Measurements from ENCODE around the gene SLC47A1. TPM values are rescaled to one million over a fixed set of nuclear protein-coding genes. Genes with fewer than 3 reads are reported as not detected.

Gene SLC47A1
- total RNA-seq, 1 donor from 2014 or later, result not detected

GRCh38 chr17:19538095-19539039 is 4.7 kb downstream of the SLC47A1 start:
- no peak for DNase-seq
- no peaks in the 10 kb centered on the region for H3K36me3 Mint-ChIP-seq (ENCODE audit: low read depth)
- intact Hi-C loops (cut with micrococcal nuclease), result no loop called here
- H3K27ac Mint-ChIP-seq, result no peak overlapping the region
- no peaks in the 10 kb centered on the region for H3K9me3 Mint-ChIP-seq
- H3K4me3 Mint-ChIP-seq, result no peak overlapping the region
- H3K27me3 Mint-ChIP-seq, result peaks cover 28% of the 10 kb centered on the region
- H3K4me1 Mint-ChIP-seq, result no peaks in the 10 kb centered on the region

- Mint-ChIP-seq H3K4me3 (no peak overlapping the region), H3K27me3 (peaks cover 27% of the 10 kb centered on the region)
Measured at GRCh38 chr17:19539040-19539399, 5.4 kb downstream of the SLC47A1 start.

GRCh38 chr17:19539841-19540311 is 6.2 kb downstream of the SLC47A1 start:
- DNase-seq, result no peak
- H3K4me3 Mint-ChIP-seq, result no peak overlapping the region
- H3K36me3 Mint-ChIP-seq (ENCODE audit: low read depth), result no peaks in the 10 kb centered on the region
- H3K4me1 Mint-ChIP-seq, result no peaks in the 10 kb centered on the region
- peaks cover 21% of the 10 kb centered on the region for H3K27me3 Mint-ChIP-seq
- no peak overlapping the region for H3K27ac Mint-ChIP-seq
- intact Hi-C loops (cut with micrococcal nuclease), result no loop called here
- no peaks in the 10 kb centered on the region for H3K9me3 Mint-ChIP-seq

More at GRCh38 chr17:19539040-19539399, 5.4 kb downstream of the SLC47A1 start:
- no peaks in the 10 kb centered on the region for H3K9me3 Mint-ChIP-seq
- no peaks in the 10 kb centered on the region for H3K36me3 Mint-ChIP-seq (ENCODE audit: low read depth)
- DNase-seq, result no peak
- H3K27ac Mint-ChIP-seq, result no peak overlapping the region
- intact Hi-C loops (cut with micrococcal nuclease), result no loop called here
- H3K4me1 Mint-ChIP-seq, result no peaks in the 10 kb centered on the region

GRCh38 chr17:19540706-19541370 is 7.2 kb downstream of the SLC47A1 start:
- Mint-ChIP-seq H3K27me3 (peaks cover 17% of the 10 kb centered on the region), H3K4me1 (no peaks in the 10 kb centered on the region), H3K36me3 (ENCODE audit: low read depth) (no peaks in the 10 kb centered on the region), H3K27ac (no peak overlapping the region), H3K9me3 (no peaks in the 10 kb centered on the region), H3K4me3 (no peak overlapping the region)
- DNase-seq, result no peak
- intact Hi-C loops (cut with micrococcal nuclease), result no loop called here

GRCh38 chr17:19541445-19541844 is 7.8 kb downstream of the SLC47A1 start:
- no peak for DNase-seq
- Mint-ChIP-seq H3K27me3 (peaks cover 14% of the 10 kb centered on the region), H3K4me3 (no peak overlapping the region), H3K9me3 (no peaks in the 10 kb centered on the region), H3K27ac (no peak overlapping the region), H3K4me1 (no peaks in the 10 kb centered on the region), H3K36me3 (ENCODE audit: low read depth) (no peaks in the 10 kb centered on the region)
- intact Hi-C loops (cut with micrococcal nuclease), result no loop called here

- H3K4me1 Mint-ChIP-seq, result no peaks in the 10 kb centered on the region
- no peaks in the 10 kb centered on the region for H3K9me3 Mint-ChIP-seq
- no peak overlapping the region for H3K27ac Mint-ChIP-seq
- intact Hi-C loops (cut with micrococcal nuclease), result no loop called here
- no peak for DNase-seq
- H3K27me3 Mint-ChIP-seq, result peaks cover 6% of the 10 kb centered on the region
- H3K4me3 Mint-ChIP-seq, result no peak overlapping the region
- H3K36me3 Mint-ChIP-seq (ENCODE audit: low read depth), result no peaks in the 10 kb centered on the region
Measured at GRCh38 chr17:19542247-19542646, 8.6 kb downstream of the SLC47A1 start.

GRCh38 chr17:19544366-19544765 is 10.7 kb downstream of the SLC47A1 start:
- H3K27me3 Mint-ChIP-seq, result no peaks in the 10 kb centered on the region
- no peak for DNase-seq
- intact Hi-C loops (cut with micrococcal nuclease), result no loop called here
- H3K4me1 Mint-ChIP-seq, result no peaks in the 10 kb centered on the region
- H3K4me3 Mint-ChIP-seq, result no peak overlapping the region
- H3K9me3 Mint-ChIP-seq, result no peaks in the 10 kb centered on the region
- no peaks in the 10 kb centered on the region for H3K36me3 Mint-ChIP-seq (ENCODE audit: low read depth)
- no peak overlapping the region for H3K27ac Mint-ChIP-seq

GRCh38 chr17:19546289-19547065 is 12.8 kb downstream of the SLC47A1 start:
- intact Hi-C loops (cut with micrococcal nuclease), result no loop called here
- H3K4me3 Mint-ChIP-seq, result no peak overlapping the region
- H3K27ac Mint-ChIP-seq, result no peak overlapping the region
- no peaks in the 10 kb centered on the region for H3K36me3 Mint-ChIP-seq (ENCODE audit: low read depth)
- no peak for DNase-seq
- H3K9me3 Mint-ChIP-seq, result no peaks in the 10 kb centered on the region
- no peaks in the 10 kb centered on the region for H3K27me3 Mint-ChIP-seq
- no peaks in the 10 kb centered on the region for H3K4me1 Mint-ChIP-seq

- no peak overlapping the region for H3K4me3 Mint-ChIP-seq
- H3K9me3 Mint-ChIP-seq, result no peaks in the 10 kb centered on the region
- H3K27me3 Mint-ChIP-seq, result no peaks in the 10 kb centered on the region
- no peak for DNase-seq
- intact Hi-C loops (cut with micrococcal nuclease), result no loop called here
- H3K36me3 Mint-ChIP-seq (ENCODE audit: low read depth), result no peaks in the 10 kb centered on the region
- no peaks in the 10 kb centered on the region for H3K4me1 Mint-ChIP-seq
- no peak overlapping the region for H3K27ac Mint-ChIP-seq
Measured at GRCh38 chr17:19549746-19550623, 16.3 kb downstream of the SLC47A1 start.

GRCh38 chr17:19551165-19551564 is 17.5 kb downstream of the SLC47A1 start:
- H3K4me1 Mint-ChIP-seq, result no peaks in the 10 kb centered on the region
- H3K4me3 Mint-ChIP-seq, result no peak overlapping the region
- DNase-seq, result no peak
- H3K9me3 Mint-ChIP-seq, result no peaks in the 10 kb centered on the region
- H3K27me3 Mint-ChIP-seq, result no peaks in the 10 kb centered on the region
- H3K36me3 Mint-ChIP-seq (ENCODE audit: low read depth), result no peaks in the 10 kb centered on the region
- H3K27ac Mint-ChIP-seq, result no peak overlapping the region
- intact Hi-C loops (cut with micrococcal nuclease), result no loop called here

- no peak overlapping the region for H3K4me3 Mint-ChIP-seq
- no peaks in the 10 kb centered on the region for H3K36me3 Mint-ChIP-seq (ENCODE audit: low read depth)
- H3K27ac Mint-ChIP-seq, result no peak overlapping the region
- no peak for DNase-seq
- intact Hi-C loops (cut with micrococcal nuclease), result no loop called here
- peaks cover under 1% of the 10 kb centered on the region for H3K27me3 Mint-ChIP-seq
- no peaks in the 10 kb centered on the region for H3K9me3 Mint-ChIP-seq
- H3K4me1 Mint-ChIP-seq, result no peaks in the 10 kb centered on the region
Measured at GRCh38 chr17:19551591-19552148, 18.0 kb downstream of the SLC47A1 start.

- intact Hi-C loops (cut with micrococcal nuclease), result no loop called here
- H3K9me3 Mint-ChIP-seq, result no peaks in the 10 kb centered on the region
- no peak overlapping the region for H3K27ac Mint-ChIP-seq
- DNase-seq, result no peak
- no peak overlapping the region for H3K4me3 Mint-ChIP-seq
- no peaks in the 10 kb centered on the region for H3K36me3 Mint-ChIP-seq (ENCODE audit: low read depth)
- no peaks in the 10 kb centered on the region for H3K4me1 Mint-ChIP-seq
- peaks cover 5% of the 10 kb centered on the region for H3K27me3 Mint-ChIP-seq
Measured at GRCh38 chr17:19553036-19553435, 19.4 kb downstream of the SLC47A1 start.

- no peak overlapping the region for H3K27ac Mint-ChIP-seq
- peaks cover 7% of the 10 kb centered on the region for H3K27me3 Mint-ChIP-seq
- H3K9me3 Mint-ChIP-seq, result no peaks in the 10 kb centered on the region
- no peaks in the 10 kb centered on the region for H3K4me1 Mint-ChIP-seq
- H3K4me3 Mint-ChIP-seq, result no peak overlapping the region
- no peaks in the 10 kb centered on the region for H3K36me3 Mint-ChIP-seq (ENCODE audit: low read depth)
- intact Hi-C loops (cut with micrococcal nuclease), result no loop called here
- no peak for DNase-seq
Measured at GRCh38 chr17:19554393-19554792, 20.7 kb downstream of the SLC47A1 start.

Data from activated CD4-positive, alpha-beta T cell treated with anti-CD3 and anti-CD28 coated beads, Interleukin-2, amount 10 ng/mL, durations not matched to agents 24 days and 14 days (primary cell).